Testis (tissue), 3 donors: Measurements from ENCODE around the gene H2AZ2. TPM values are rescaled to one million over a fixed set of nuclear protein-coding genes. Genes with fewer than 3 reads are reported as not detected.
"Not testable (repeated sequence)": the region's sequence is repeated elsewhere in the genome, so short reads cannot be mapped to it uniquely, and the experiment has no call there.

Source experiments
- DNase-seq: peaks from one replicate; pipeline ENCODE4 v3.0.0-alpha.2; 2019
- H3K27ac ChIP-seq, 2 donors: fragments of 200-600 bp; sonication (generic); one replicate each; pipeline ENCODE4 v1.5.1; 2019
- H3K27me3 ChIP-seq: fragments of 200-600 bp; sonication (generic); one replicate; pipeline ENCODE4 v1.5.1; 2019
- H3K36me3 ChIP-seq: fragments of 200-600 bp; sonication (generic); one replicate; pipeline ENCODE4 v1.5.1; 2017; ENCODE audit warnings: low read depth; ENCODE audit errors: missing control alignments
- H3K4me1 ChIP-seq: fragments of 200-600 bp; sonication (generic); one replicate; pipeline ENCODE4 v1.5.1; 2019
- H3K4me3 ChIP-seq, 2 donors: fragments of 200-600 bp; sonication (generic); one replicate each; pipeline ENCODE4 v1.5.1; 2017 to 2019
- H3K9me3 ChIP-seq: fragments of 200-600 bp; sonication (generic); one replicate; pipeline ENCODE4 v1.5.1; 2017
- POLR2A ChIP-seq: fragments of 450-650 bp; IDR thresholded peaks from one replicate; pipeline ENCODE4 v1.6.1; 2017; ENCODE audit warnings: antibody characterized with exemption, mild to moderate bottlenecking, moderate library complexity
- WGBS, 2 donors: methylation state at CpG; one replicate each; pipeline ENCODE4 v1.1.5; 2018; 5-methylcytosine and 5-hydroxymethylcytosine counted together
- intact Hi-C: fragments of 100-400 bp; cut with DNase I; formaldehyde crosslinking; loops from one replicate; pipeline ENCODE4 v1.15.1; 2023; ENCODE audit warnings: low total_unique reads
- polyA plus RNA-seq: library from polyadenylated mRNA; stranded (reverse); fragments of 350-450 nt; fragmentation: Illumina TruSeq; extraction: RNeasy Lipid Tissue Mini Kit (QIAGEN cat#74804); gene quantifications from one replicate; pipeline ENCODE4 v1.2.3, GENCODE V29; 2014; ENCODE audit warnings: low read depth, low replicate concordance; ENCODE audit not compliant: insufficient read depth
- total RNA-seq, 2 donors: library from RNA; depleted of rRNA; stranded (reverse); fragments of >200 nt; gene quantifications; one replicate each; pipeline ENCODE4 v1.2.3, GENCODE V29; 2016
- TF ChIP-seq, protein P1 (sequence below), 3 experiments: fragments of 450-650 bp in 2 of 3; fragments of 200-600 bp in 1 of 3; sonication (generic) in 1 of 3; IDR thresholded peaks; one replicate each; pipeline ENCODE4 v1.5.1; 2016 to 2019; ENCODE audit warnings: antibody characterized with exemption in 3 of 3, mild to moderate bottlenecking in 2 of 3, moderate library complexity in 1 of 3

Gene H2AZ2
- total and polyA plus RNA-seq, 3 donors from 2014 or later = 77.2 to 154 (median 103) TPM

DNA sequence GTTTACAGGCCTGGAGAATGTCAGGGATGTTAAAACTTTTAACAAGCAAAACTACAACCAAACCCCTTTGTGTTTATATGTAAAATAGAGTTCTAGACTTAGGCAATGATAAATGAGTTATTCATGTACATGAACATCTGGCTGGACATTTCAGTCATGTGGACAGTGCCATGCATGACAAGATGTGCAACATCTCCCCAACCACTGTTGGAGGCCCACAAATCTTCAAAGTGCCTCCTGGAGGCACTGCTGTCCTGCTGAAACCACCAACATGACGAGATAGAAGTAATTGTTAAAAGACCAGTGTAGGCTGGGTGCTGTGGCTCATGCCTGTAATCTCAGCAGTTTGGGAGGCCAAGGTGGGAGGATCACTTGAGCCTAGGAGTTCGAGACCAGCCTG is 33.0 kb downstream of the H2AZ2 start:
- 94 to 95% methylated on average over 2 of the region's 2 CpGs for WGBS, 2 donors

DNA sequence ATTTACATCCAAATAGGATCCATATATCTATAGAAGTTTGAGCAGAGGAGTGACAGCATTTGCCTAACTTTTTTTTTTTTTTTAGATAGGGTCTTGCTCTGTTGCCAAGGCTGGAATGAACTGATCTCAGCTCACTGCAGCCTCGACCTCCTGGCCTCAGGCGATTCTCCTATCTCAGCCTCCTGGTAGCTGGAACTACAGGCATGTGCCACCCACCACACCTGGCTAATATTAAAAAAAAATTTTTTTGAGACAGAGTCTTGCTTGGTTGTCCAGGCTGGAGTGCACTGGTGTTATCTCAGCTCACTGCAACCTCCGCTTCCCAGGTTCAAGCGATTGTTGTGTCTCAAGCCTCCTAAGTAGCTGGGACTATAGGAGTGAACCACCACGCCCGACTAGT is 36.3 kb downstream of the H2AZ2 start:
- no peaks in the 10 kb centered on the region for H3K4me1 ChIP-seq
- no peaks in the 10 kb centered on the region for H3K9me3 ChIP-seq
- H3K4me3 ChIP-seq = no peak overlapping the region
- H3K27me3 ChIP-seq = no peaks in the 10 kb centered on the region
- DNase-seq = no peak
- no peaks in the 10 kb centered on the region for H3K36me3 ChIP-seq
- intact Hi-C loops = no loop called here
- no peak overlapping the region for H3K27ac ChIP-seq
- 92 to 94% methylated on average over 4 to 6 of the region's 6 CpGs for WGBS, 2 donors
- no peak for TF ChIP-seq POLR2A
- TF ChIP-seq, protein P1, sequence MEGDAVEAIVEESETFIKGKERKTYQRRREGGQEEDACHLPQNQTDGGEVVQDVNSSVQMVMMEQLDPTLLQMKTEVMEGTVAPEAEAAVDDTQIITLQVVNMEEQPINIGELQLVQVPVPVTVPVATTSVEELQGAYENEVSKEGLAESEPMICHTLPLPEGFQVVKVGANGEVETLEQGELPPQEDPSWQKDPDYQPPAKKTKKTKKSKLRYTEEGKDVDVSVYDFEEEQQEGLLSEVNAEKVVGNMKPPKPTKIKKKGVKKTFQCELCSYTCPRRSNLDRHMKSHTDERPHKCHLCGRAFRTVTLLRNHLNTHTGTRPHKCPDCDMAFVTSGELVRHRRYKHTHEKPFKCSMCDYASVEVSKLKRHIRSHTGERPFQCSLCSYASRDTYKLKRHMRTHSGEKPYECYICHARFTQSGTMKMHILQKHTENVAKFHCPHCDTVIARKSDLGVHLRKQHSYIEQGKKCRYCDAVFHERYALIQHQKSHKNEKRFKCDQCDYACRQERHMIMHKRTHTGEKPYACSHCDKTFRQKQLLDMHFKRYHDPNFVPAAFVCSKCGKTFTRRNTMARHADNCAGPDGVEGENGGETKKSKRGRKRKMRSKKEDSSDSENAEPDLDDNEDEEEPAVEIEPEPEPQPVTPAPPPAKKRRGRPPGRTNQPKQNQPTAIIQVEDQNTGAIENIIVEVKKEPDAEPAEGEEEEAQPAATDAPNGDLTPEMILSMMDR (IDR thresholded peaks at IDR 0.05) = no peak

More for the DNA sequence above, 33.0 kb downstream of the H2AZ2 start:
- intact Hi-C loops = no loop called here
- Histone ChIP-seq H3K36me3 (no peaks in the 10 kb centered on the region), H3K27me3 (no peaks in the 10 kb centered on the region), H3K4me3 (no peak overlapping the region), H3K9me3 (no peaks in the 10 kb centered on the region), H3K4me1 (no peaks in the 10 kb centered on the region), H3K27ac (no peak overlapping the region)
- DNase-seq = no peak
- TF ChIP-seq, protein P1 (IDR thresholded peaks at IDR 0.05) = no peak
- TF ChIP-seq POLR2A = no peak

DNA sequence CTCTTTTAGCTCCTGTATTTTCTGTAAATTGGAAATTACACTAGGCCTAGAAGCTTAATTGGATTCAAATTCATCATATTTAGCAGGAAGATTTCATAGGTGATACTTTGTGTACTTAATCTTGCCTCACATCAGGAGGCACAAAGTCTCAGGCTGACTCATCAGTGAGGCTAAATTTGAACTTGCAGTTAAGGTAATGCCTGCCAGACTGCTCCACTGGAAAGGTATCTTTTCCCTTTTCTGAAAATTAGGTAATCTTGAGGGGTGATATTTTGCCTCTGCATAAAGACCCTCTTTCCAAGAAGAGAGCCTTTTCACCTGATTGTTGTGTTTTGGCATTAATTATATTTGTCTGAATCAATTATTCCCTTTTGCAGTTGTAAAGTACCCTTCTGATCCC is 36.8 kb downstream of the H2AZ2 start:
- Histone ChIP-seq H3K4me3 (no peak overlapping the region), H3K27ac (no peak overlapping the region), H3K36me3 (no peaks in the 10 kb centered on the region), H3K4me1 (no peaks in the 10 kb centered on the region), H3K9me3 (no peaks in the 10 kb centered on the region), H3K27me3 (no peaks in the 10 kb centered on the region)
- no peak for TF ChIP-seq POLR2A
- TF ChIP-seq, protein P1 (IDR thresholded peaks at IDR 0.05) = no peak
- DNase-seq = no peak
- intact Hi-C loops = no loop called here

DNA sequence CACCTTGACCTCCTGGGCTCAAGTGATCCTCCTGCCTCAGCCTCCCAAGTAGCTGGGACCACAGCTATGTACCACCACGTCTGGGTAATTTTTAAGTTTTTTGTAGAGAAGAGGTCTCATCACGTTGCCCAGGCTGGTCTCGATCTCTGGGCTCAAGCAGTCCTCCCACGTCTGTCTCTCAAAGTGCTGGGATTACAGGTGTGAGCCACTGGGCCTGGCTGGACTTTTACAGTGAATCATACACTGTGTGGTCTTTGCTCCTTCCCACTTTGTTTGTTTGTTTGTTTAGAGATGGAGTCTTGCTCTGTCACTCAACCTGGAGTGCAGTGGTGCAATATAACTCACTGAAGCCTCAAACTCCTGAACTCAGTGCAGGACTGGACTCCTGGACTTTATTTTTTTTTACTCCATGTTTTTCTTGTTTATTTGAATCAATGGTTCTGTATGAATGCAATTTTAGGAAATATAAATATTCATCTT is 38.9 kb downstream of the H2AZ2 start:
- Histone ChIP-seq H3K4me3 (no peak overlapping the region), H3K36me3 (no peaks in the 10 kb centered on the region), H3K9me3 (no peaks in the 10 kb centered on the region), H3K4me1 (no peaks in the 10 kb centered on the region), H3K27ac (no peak overlapping the region), H3K27me3 (no peaks in the 10 kb centered on the region)
- no peak for TF ChIP-seq POLR2A
- TF ChIP-seq, protein P1 (IDR thresholded peaks at IDR 0.05) = no peak
- 84 to 85% methylated on average over 4 of the region's 4 CpGs for WGBS, 2 donors
- DNase-seq = no peak
- intact Hi-C loops = no loop called here

DNA sequence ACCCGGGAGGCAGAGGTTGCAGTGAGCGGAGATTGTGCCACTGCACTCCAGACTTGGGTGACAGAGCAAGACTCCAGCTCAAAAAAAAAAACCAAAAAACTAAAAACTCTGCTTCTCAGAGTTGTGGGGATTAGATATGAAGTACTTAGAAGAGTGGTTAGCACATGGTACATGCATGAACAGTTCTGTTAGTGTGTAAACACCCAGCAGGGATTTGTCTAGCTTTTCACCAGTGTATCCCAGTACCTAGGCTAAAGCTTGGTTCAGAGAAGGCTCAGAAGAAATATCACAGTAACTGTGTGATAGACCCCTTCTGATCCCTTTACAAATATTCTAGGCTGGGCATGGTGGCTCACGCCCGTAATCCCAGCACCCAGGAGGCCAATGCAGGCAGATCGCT is 41.9 kb downstream of the H2AZ2 start:
- Histone ChIP-seq H3K4me1 (no peaks in the 10 kb centered on the region), H3K36me3 (no peaks in the 10 kb centered on the region), H3K27me3 (no peaks in the 10 kb centered on the region), H3K27ac (no peak overlapping the region), H3K9me3 (no peaks in the 10 kb centered on the region), H3K4me3 (no peak overlapping the region)
- WGBS, 2 donors = 94 to 99% methylated on average over 5 of the region's 5 CpGs
- intact Hi-C loops = no loop called here
- TF ChIP-seq, protein P1 (IDR thresholded peaks at IDR 0.05) = no peak
- TF ChIP-seq POLR2A = no peak
- no peak for DNase-seq

DNA sequence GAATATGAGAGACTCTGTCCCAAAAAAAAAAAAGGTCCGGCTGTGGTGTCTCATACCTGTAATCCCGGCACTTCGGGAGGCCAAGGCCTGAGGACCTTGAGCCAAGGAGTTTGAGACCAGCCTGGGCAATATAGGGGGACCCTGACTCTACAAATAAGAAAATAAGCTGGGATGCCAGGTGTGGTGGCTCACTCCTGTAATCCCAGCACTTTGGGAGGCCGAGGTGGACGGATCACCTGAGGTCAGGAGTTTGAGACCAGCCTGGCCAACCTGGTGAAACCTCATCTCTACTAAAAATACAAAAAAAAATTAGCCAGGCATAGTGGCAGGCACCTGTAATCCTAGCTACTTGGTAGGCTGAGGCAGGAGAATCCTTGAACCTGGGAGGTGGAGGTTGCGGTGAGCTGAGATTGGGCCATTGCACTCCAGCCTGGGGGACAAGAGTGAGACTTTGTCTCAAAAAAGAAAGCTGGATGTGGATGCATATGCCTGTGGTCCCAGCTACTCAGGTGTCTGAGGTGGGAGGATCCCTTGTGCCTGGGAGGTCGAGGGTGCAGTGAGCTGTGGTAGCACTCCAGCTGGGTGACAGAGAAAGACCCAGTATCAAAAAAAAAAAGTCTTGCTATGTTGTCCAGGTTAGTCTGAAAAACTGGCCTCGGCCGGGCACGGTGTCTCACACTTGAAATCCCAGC is 43.9 kb downstream of the H2AZ2 start:
- H3K4me3 ChIP-seq, intact Hi-C loops, H3K27me3 ChIP-seq, H3K4me1 ChIP-seq, H3K9me3 ChIP-seq, H3K36me3 ChIP-seq, DNase-seq, H3K27ac ChIP-seq: not testable (repeated sequence)
- WGBS, 2 donors = 90 to 95% methylated on average over 10 of the region's 10 CpGs
